Measurements from ENCODE around the gene LIMA1.
"Not testable (repeated sequence)": the region's sequence is repeated elsewhere in the genome, so short reads cannot be mapped to it uniquely, and the experiment has no call there.

Gene LIMA1

DNA sequence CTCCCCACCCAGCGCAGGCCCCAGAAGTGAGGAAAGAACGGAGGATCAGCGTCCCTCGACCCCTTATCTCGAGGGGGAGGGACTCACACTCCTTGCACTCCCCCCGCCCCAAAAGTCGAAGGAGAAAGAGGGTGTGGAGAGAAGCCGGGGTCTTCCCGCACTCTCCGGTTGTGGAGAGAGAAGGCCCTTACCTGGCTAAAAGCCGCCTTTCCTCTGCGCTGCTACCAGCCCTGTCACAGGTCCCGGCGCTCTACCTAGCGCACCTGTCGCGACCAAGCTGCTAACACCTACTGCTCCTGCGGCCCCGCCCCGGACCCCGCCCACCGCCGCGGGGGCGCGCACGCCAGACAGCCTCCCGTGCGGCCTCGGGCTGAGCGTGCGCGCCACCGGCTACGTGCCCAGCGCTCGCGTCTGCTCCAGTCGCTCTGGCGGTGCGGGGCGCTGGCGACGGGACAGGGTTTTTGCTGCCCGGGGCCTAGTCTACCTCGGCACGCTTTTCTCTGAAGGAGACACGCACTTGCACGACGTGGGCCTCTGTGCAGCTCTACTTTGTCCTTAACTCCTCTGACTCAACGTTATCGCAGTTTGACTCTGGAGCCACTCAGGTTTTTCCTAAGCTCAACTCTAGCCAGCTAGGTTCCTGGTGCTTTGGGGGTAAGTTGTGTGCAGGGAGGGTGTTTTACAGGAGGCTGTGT lies at the start of gene LIMA1:
Gene LIMA1 (minus strand): TSS at position 292 of the 695 bp plus-strand sequence. CDS start 34,769 bp downstream, outside the sequence.
- Histone ChIP-seq H3K27me3 (replicated peaks; ENCODE audit: insufficient read depth, low read length) (no peaks in the 10 kb centered on the region), H2AFZ (ENCODE audit: low read length) (peak within 1 kb of the TSS; percentile 93), H3K27ac (ENCODE audit: low read length) (peak within 1 kb of the TSS; percentile 3; the same call in 1 of the 2 replicates), H3F3A (ENCODE audit: insufficient read depth, low read length) (no peaks in the 10 kb centered on the region), H3K4me3 (ENCODE audit: low read length) (peak within 1 kb of the TSS; percentile 68), H3K4me1 (ENCODE audit: low read length) (no peaks in the 10 kb centered on the region; the same call in 1 of the 2 replicates), H3K9me2 (replicated peaks; ENCODE audit: insufficient read depth, low read length) (no peaks in the 10 kb centered on the region), H3K9me3 (replicated peaks; ENCODE audit: insufficient read depth, low read length) (no peaks in the 10 kb centered on the region), H3K9ac (ENCODE audit: low read length) (peak within 1 kb of the TSS; percentile 68), H3K79me2 (ENCODE audit: low read length) (peaks cover 6% of the 10 kb centered on the region; the same call in 1 of the 2 replicates), H4K20me1 (ENCODE audit: insufficient read depth, low read length) (no peaks in the 10 kb centered on the region), H3K4me2 (ENCODE audit: low read depth, low read length) (peak within 1 kb of the TSS; percentile 75), H3K36me3 (replicated peaks; ENCODE audit: insufficient read depth, low read length) (no peaks in the 10 kb centered on the region)
- TF ChIP-seq EZH2 (optimal IDR thresholded peaks at IDR 0.05; ENCODE audit: low read depth, low read length): no peak
- TF ChIP-seq CTCF (IDR thresholded peaks at IDR 0.05; ENCODE audit: low read length): peak; percentile 40
- peak; percentile 95 for DNase-seq

- no peaks in the 10 kb centered on the region for H3K27me3 ChIP-seq (replicated peaks; ENCODE audit: insufficient read depth, low read length)
- H3K9me3 ChIP-seq (replicated peaks; ENCODE audit: insufficient read depth, low read length): no peaks in the 10 kb centered on the region
- H4K20me1 ChIP-seq (ENCODE audit: insufficient read depth, low read length): no peaks in the 10 kb centered on the region
- no peak overlapping the region for H3K27ac ChIP-seq (ENCODE audit: low read length)
- no peaks in the 10 kb centered on the region for H3K9me2 ChIP-seq (replicated peaks; ENCODE audit: insufficient read depth, low read length)
- H3K4me1 ChIP-seq (ENCODE audit: low read length): no peaks in the 10 kb centered on the region
- no peak for DNase-seq
- no peaks in the 10 kb centered on the region for H3K36me3 ChIP-seq (replicated peaks; ENCODE audit: insufficient read depth, low read length)
- no peak overlapping the region for H3K4me3 ChIP-seq (ENCODE audit: low read length)
- no peak overlapping the region for H3K9ac ChIP-seq (ENCODE audit: low read length)
- H2AFZ ChIP-seq (ENCODE audit: low read length): no peak overlapping the region
- no peaks in the 10 kb centered on the region for H3K79me2 ChIP-seq (ENCODE audit: low read length)
- TF ChIP-seq EZH2 (optimal IDR thresholded peaks at IDR 0.05; ENCODE audit: low read depth, low read length) (no peak), EZH2phosphoT487 (IDR thresholded peaks at IDR 0.05; ENCODE audit: low read length) (no peak)
- no peak overlapping the region for H3K4me2 ChIP-seq (ENCODE audit: low read depth, low read length)
- no peaks in the 10 kb centered on the region for H3F3A ChIP-seq (ENCODE audit: insufficient read depth, low read length)
Measured at GRCh38 chr12:50331745-50332144, 48.4 kb upstream of the LIMA1 start.

GRCh38 chr12:50328664-50329063 lies 45.3 kb upstream of the LIMA1 start:
- not testable (repeated sequence) for H3K4me1 ChIP-seq (ENCODE audit: low read length); H4K20me1 ChIP-seq (ENCODE audit: insufficient read depth, low read length); H3K36me3 ChIP-seq (replicated peaks; ENCODE audit: insufficient read depth, low read length); H3F3A ChIP-seq (ENCODE audit: insufficient read depth, low read length); H3K9ac ChIP-seq (ENCODE audit: low read length); H3K27me3 ChIP-seq (replicated peaks; ENCODE audit: insufficient read depth, low read length); H3K9me3 ChIP-seq (replicated peaks; ENCODE audit: insufficient read depth, low read length); H2AFZ ChIP-seq (ENCODE audit: low read length); DNase-seq; H3K9me2 ChIP-seq (replicated peaks; ENCODE audit: insufficient read depth, low read length); H3K4me3 ChIP-seq (ENCODE audit: low read length); H3K27ac ChIP-seq (ENCODE audit: low read length); H3K4me2 ChIP-seq (ENCODE audit: low read depth, low read length); H3K79me2 ChIP-seq (ENCODE audit: low read length)

- Histone ChIP-seq H3K4me1 (ENCODE audit: low read length) (no peaks in the 10 kb centered on the region), H3K9me2 (replicated peaks; ENCODE audit: insufficient read depth, low read length) (no peaks in the 10 kb centered on the region), H3K27ac (ENCODE audit: low read length) (no peak overlapping the region), H3K4me3 (ENCODE audit: low read length) (no peak overlapping the region), H3F3A (ENCODE audit: insufficient read depth, low read length) (no peaks in the 10 kb centered on the region), H4K20me1 (ENCODE audit: insufficient read depth, low read length) (no peaks in the 10 kb centered on the region), H3K79me2 (ENCODE audit: low read length) (no peaks in the 10 kb centered on the region), H3K4me2 (ENCODE audit: low read depth, low read length) (no peak overlapping the region), H3K9ac (ENCODE audit: low read length) (no peak overlapping the region), H3K27me3 (replicated peaks; ENCODE audit: insufficient read depth, low read length) (no peaks in the 10 kb centered on the region), H2AFZ (ENCODE audit: low read length) (no peak overlapping the region), H3K9me3 (replicated peaks; ENCODE audit: insufficient read depth, low read length) (no peaks in the 10 kb centered on the region), H3K36me3 (replicated peaks; ENCODE audit: insufficient read depth, low read length) (no peaks in the 10 kb centered on the region)
- DNase-seq: no peak
- no peak for TF ChIP-seq CTCF (IDR thresholded peaks at IDR 0.05; ENCODE audit: low read length)
- no peak for TF ChIP-seq EZH2 (optimal IDR thresholded peaks at IDR 0.05; ENCODE audit: low read depth, low read length)
- TF ChIP-seq EZH2phosphoT487 (IDR thresholded peaks at IDR 0.05; ENCODE audit: low read length): no peak
Measured at GRCh38 chr12:50326590-50327284, 43.4 kb upstream of the LIMA1 start.

All from MM.1S (cell line).